Liver (tissue), 9 donors: ENCODE data around the gene BRICD5. TPM values are rescaled to one million over a fixed set of nuclear protein-coding genes. Genes with fewer than 3 reads are reported as not detected.

Experiments
- DNase-seq: peaks from one replicate; pipeline ENCODE4 v3.0.0-alpha.2; 2017; ENCODE audit warnings: low spot score
- H3K27ac ChIP-seq, 2 donors: one replicate each; pipeline ENCODE4 v1.7.0; 2013; ENCODE audit warnings: inconsistent platforms in 2 of 2, low read length in 2 of 2, control low read depth in 1 of 2, low read depth in 1 of 2, mild to moderate bottlenecking in 1 of 2
- H3K27me3 ChIP-seq, 4 donors: one replicate each; pipeline versions ENCODE4 v1.6.1 to v1.7.0; 2013; ENCODE audit warnings: low read length in 3 of 4, inconsistent platforms in 1 of 4, mild to moderate bottlenecking in 1 of 4, moderate library complexity in 1 of 4; ENCODE audit not compliant: control insufficient read depth in 4 of 4, insufficient read depth in 4 of 4
- H3K36me3 ChIP-seq, 4 donors: one replicate each; pipeline versions ENCODE4 v1.6.1 to v1.7.0; 2013; ENCODE audit warnings: low read length in 3 of 4, mild to moderate bottlenecking in 3 of 4, low read depth in 1 of 4, moderate library complexity in 1 of 4; ENCODE audit not compliant: control insufficient read depth in 4 of 4, insufficient read depth in 3 of 4
- H3K4me1 ChIP-seq, 4 donors: one replicate each; pipeline versions ENCODE4 v1.6.1 to v1.7.0; 2013; ENCODE audit warnings: low read length in 3 of 4, mild to moderate bottlenecking in 3 of 4, moderate library complexity in 1 of 4; ENCODE audit not compliant: control insufficient read depth in 4 of 4, insufficient read depth in 4 of 4
- H3K4me3 ChIP-seq, 3 donors: one replicate each; pipeline versions ENCODE4 v1.6.1 to v1.7.0; 2013; ENCODE audit warnings: low read length in 3 of 3, control low read depth in 1 of 3, low read depth in 1 of 3, mild to moderate bottlenecking in 1 of 3
- H3K9ac ChIP-seq, 2 donors: one replicate each; pipeline ENCODE4 v1.7.0; 2013; ENCODE audit warnings: low read length in 2 of 2, mild to moderate bottlenecking in 2 of 2, moderate library complexity in 2 of 2, control low read depth in 1 of 2, low read depth in 1 of 2
- H3K9me3 ChIP-seq, 4 donors: one replicate each; pipeline versions ENCODE4 v1.6.1 to v1.7.0; 2013; ENCODE audit warnings: low read length in 3 of 4; ENCODE audit not compliant: control insufficient read depth in 4 of 4
- ATF3 ChIP-seq: IDR thresholded peaks from 2 replicates; pipeline ENCODE4 v1.6.1; 2016; ENCODE audit warnings: antibody characterized with exemption
- CTCF ChIP-seq: fragments of 150-350 bp; IDR thresholded peaks from 2 replicates; pipeline ENCODE4 v1.5.1; 2017; ENCODE audit warnings: improper control_type of control experiment, low read depth, low read length; ENCODE audit not compliant: missing input control
- EGR1 ChIP-seq, 2 donors: IDR thresholded peaks; 2 replicates each; pipeline ENCODE4 v1.6.1; 2016 to 2018; ENCODE audit warnings: antibody characterized with exemption in 2 of 2, low read depth in 2 of 2
- FOXA1 ChIP-seq: IDR thresholded peaks from 2 replicates; pipeline ENCODE4 v1.6.1; 2016; ENCODE audit warnings: antibody characterized with exemption
- FOXA2 ChIP-seq: IDR thresholded peaks from 2 replicates; pipeline ENCODE4 v1.6.1; 2016; ENCODE audit warnings: antibody characterized with exemption
- GABPA ChIP-seq, 2 donors: IDR thresholded peaks in 1 of 2; conservative IDR thresholded peaks in 1 of 2; 2 replicates each; pipeline ENCODE4 v1.6.1; 2016; ENCODE audit warnings: antibody characterized with exemption in 2 of 2, mild to moderate bottlenecking in 1 of 2, moderate library complexity in 1 of 2
- HNF4A ChIP-seq, 2 donors: conservative IDR thresholded peaks; 2 replicates each; pipeline ENCODE4 v1.6.1; 2016; ENCODE audit warnings: antibody characterized with exemption in 2 of 2, mild to moderate bottlenecking in 2 of 2
- HNF4G ChIP-seq: IDR thresholded peaks from 2 replicates; pipeline ENCODE4 v1.6.1; 2016; ENCODE audit warnings: antibody characterized with exemption
- JUND ChIP-seq, 2 donors: IDR thresholded peaks; 2 replicates each; pipeline ENCODE4 v1.6.1; 2016; ENCODE audit warnings: antibody characterized with exemption in 2 of 2
- NR2F2 ChIP-seq: IDR thresholded peaks from 2 replicates; pipeline ENCODE4 v1.6.1; 2016; ENCODE audit warnings: antibody characterized with exemption
- RAD21 ChIP-seq, 2 donors: IDR thresholded peaks; 2 replicates each; pipeline ENCODE4 v1.6.1; 2016; ENCODE audit warnings: antibody characterized with exemption in 2 of 2, mild to moderate bottlenecking in 2 of 2
- REST ChIP-seq: IDR thresholded peaks from 2 replicates; pipeline ENCODE4 v1.6.1; 2016; ENCODE audit warnings: antibody characterized with exemption, mild to moderate bottlenecking
- RXRA ChIP-seq, 2 donors: IDR thresholded peaks; 2 replicates each; pipeline ENCODE4 v1.6.1; 2017 to 2018; ENCODE audit warnings: antibody characterized with exemption in 2 of 2, mild to moderate bottlenecking in 1 of 2
- SP1 ChIP-seq: IDR thresholded peaks from 2 replicates; pipeline ENCODE4 v1.6.1; 2018; ENCODE audit warnings: antibody characterized with exemption, mild to moderate bottlenecking
- TAF1 ChIP-seq: conservative IDR thresholded peaks from 2 replicates; pipeline ENCODE4 v1.6.1; 2016; ENCODE audit warnings: antibody characterized with exemption, mild to moderate bottlenecking
- YY1 ChIP-seq: IDR thresholded peaks from 2 replicates; pipeline ENCODE4 v1.6.1; 2016; ENCODE audit warnings: antibody characterized with exemption, mild to moderate bottlenecking
- WGBS: extraction: QIAGEN DNeasy Blood & Tissue Kit; methylation state at CpG from one replicate; pipeline ENCODE4 v1.1.7; 2013; 5-methylcytosine and 5-hydroxymethylcytosine counted together
- polyA plus RNA-seq, 2 donors: library from polyadenylated mRNA; stranded (reverse) in 1 of 2; unstranded in 1 of 2; fragments of 200-250 nt in 1 of 2; fragments of >200 nt in 1 of 2; fragmentation: Nextera tagmentation in 1 of 2; extraction: Ambion mirVana in 1 of 2; gene quantifications; one replicate each; pipeline versions ENCODE4 v1.2.1 to v1.2.3, GENCODE V29; 2013 to 2015
- total RNA-seq, 2 donors: library from RNA; depleted of rRNA; stranded (reverse); fragments of >200 nt; gene quantifications; one replicate each; pipeline ENCODE4 v1.2.3, GENCODE V29; 2014
- TF ChIP-seq, protein P1 (sequence below): IDR thresholded peaks from 2 replicates; pipeline ENCODE4 v1.6.1; 2016; ENCODE audit warnings: antibody characterized with exemption
- TF ChIP-seq, protein P2 (sequence below): IDR thresholded peaks from 2 replicates; pipeline ENCODE4 v1.6.1; 2016; ENCODE audit warnings: antibody characterized with exemption
- donor health status: healthy.
- donor health status: healthy.
- donor health status: healthy.
- donor health status: healthy.
- donor health status: healthy.

BRICD5 gene
- total and polyA plus RNA-seq, 4 donors = 0.26 to 1.9 (median 1.4) TPM

DNA sequence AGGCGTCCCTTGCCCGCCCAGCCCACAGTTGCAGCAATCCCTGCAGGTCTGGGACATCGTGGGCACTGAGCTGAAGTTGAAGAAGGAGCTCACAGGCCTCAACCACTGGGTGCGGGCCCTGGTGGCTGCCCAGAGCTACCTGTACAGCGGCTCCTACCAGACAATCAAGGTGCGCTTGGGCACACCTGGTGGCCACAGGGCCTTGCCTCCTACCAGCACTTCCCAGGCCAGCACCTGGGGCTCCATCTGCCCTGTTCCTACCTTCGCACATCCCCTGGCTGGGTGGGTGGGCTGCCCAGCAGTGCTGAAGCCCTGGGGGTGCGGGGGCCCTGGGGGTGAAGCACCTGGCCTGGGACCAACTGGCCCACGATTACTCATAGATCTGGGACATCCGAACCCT, 35.2 kb downstream of the BRICD5 start:
- no peak for DNase-seq
- H3K27ac ChIP-seq = no peak overlapping the region
- no peaks in the 10 kb centered on the region for H3K4me1 ChIP-seq
- no peak overlapping the region for H3K9ac ChIP-seq
- no peaks in the 10 kb centered on the region for H3K27me3 ChIP-seq
- H3K36me3 ChIP-seq = peaks cover 12 to 61% (median 33%) of the 10 kb centered on the region in 4 donors
- WGBS = 96% methylated on average over 10 of the region's 10 CpGs
- no peak overlapping the region for H3K4me3 ChIP-seq
- TF ChIP-seq HNF4G (no peak), NR2F2 (no peak), SP1 (no peak), YY1 (no peak), RXRA (IDR thresholded peaks at IDR 0.05) (no peak), FOXA2 (no peak), ATF3 (no peak), FOXA1 (no peak), JUND (IDR thresholded peaks at IDR 0.05) (no peak)
- TF ChIP-seq, protein P1, sequence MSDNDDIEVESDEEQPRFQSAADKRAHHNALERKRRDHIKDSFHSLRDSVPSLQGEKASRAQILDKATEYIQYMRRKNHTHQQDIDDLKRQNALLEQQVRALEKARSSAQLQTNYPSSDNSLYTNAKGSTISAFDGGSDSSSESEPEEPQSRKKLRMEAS = no peak
- TF ChIP-seq, protein P2, sequence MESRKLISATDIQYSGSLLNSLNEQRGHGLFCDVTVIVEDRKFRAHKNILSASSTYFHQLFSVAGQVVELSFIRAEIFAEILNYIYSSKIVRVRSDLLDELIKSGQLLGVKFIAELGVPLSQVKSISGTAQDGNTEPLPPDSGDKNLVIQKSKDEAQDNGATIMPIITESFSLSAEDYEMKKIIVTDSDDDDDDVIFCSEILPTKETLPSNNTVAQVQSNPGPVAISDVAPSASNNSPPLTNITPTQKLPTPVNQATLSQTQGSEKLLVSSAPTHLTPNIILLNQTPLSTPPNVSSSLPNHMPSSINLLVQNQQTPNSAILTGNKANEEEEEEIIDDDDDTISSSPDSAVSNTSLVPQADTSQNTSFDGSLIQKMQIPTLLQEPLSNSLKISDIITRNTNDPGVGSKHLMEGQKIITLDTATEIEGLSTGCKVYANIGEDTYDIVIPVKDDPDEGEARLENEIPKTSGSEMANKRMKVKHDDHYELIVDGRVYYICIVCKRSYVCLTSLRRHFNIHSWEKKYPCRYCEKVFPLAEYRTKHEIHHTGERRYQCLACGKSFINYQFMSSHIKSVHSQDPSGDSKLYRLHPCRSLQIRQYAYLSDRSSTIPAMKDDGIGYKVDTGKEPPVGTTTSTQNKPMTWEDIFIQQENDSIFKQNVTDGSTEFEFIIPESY = no peak
- H3K9me3 ChIP-seq = no peaks in the 10 kb centered on the region

GRCh38 chr16:2174396-2175131, 36.1 kb downstream of the BRICD5 start:
- no peak overlapping the region for H3K9ac ChIP-seq
- 93% methylated on average over 21 of the region's 21 CpGs for WGBS
- no peaks in the 10 kb centered on the region for H3K9me3 ChIP-seq
- TF ChIP-seq, protein P2 = no peak
- TF ChIP-seq SP1 = no peak
- no peak for TF ChIP-seq EGR1 (IDR thresholded peaks at IDR 0.05; ENCODE audit: low read depth in 2 of 2)
- TF ChIP-seq CTCF = no peak
- no peak for TF ChIP-seq FOXA2
- no peak for TF ChIP-seq GABPA (IDR thresholded peaks at IDR 0.05 in 1 of 2, conservative IDR thresholded peaks at IDR 0.05 in 1 of 2)
- no peak for TF ChIP-seq TAF1
- no peak for TF ChIP-seq REST
- no peak for TF ChIP-seq HNF4G
- TF ChIP-seq JUND (IDR thresholded peaks at IDR 0.05) = no peak
- TF ChIP-seq ATF3 = no peak
- no peak for TF ChIP-seq RAD21 (IDR thresholded peaks at IDR 0.05)
- no peak for TF ChIP-seq HNF4A (conservative IDR thresholded peaks at IDR 0.05)
- no peak for TF ChIP-seq FOXA1
- no peak for TF ChIP-seq YY1
- no peak for TF ChIP-seq RXRA (IDR thresholded peaks at IDR 0.05)
- DNase-seq = no peak
- no peak overlapping the region for H3K27ac ChIP-seq
- H3K27me3 ChIP-seq = no peaks in the 10 kb centered on the region
- H3K4me3 ChIP-seq = no peak overlapping the region
- H3K36me3 ChIP-seq = peaks cover 12 to 64% (median 33%) of the 10 kb centered on the region in 4 donors
- H3K4me1 ChIP-seq = no peaks in the 10 kb centered on the region
